Smooth muscle cell (in vitro differentiated cells): ENCODE data around the gene TRAPPC6A. TPM values are rescaled to one million over a fixed set of nuclear protein-coding genes. Genes with fewer than 3 reads are reported as not detected.

Experiments
- DNase-seq: peaks from one replicate; lab custom pipeline; 2025; ENCODE audit not compliant: unreplicated experiment; lab: John Stamatoyannopoulos, UW
- H2AFZ ChIP-seq: fragments of 200-600 bp; sonication (generic); 2 replicates; pipeline ENCODE4 v1.6.0; 2016; ENCODE audit warnings: antibody characterized with exemption, low read depth, mild to moderate bottlenecking
- H3F3A ChIP-seq: fragments of 200-600 bp; sonication (generic); 2 replicates; pipeline ENCODE4 v1.6.0; 2017; ENCODE audit warnings: antibody characterized with exemption, low read depth
- H3K27ac ChIP-seq: fragments of 200-600 bp; sonication (generic); 2 replicates; pipeline ENCODE4 v1.5.1; 2016; ENCODE audit warnings: low read depth, mild to moderate bottlenecking
- H3K27me3 ChIP-seq: fragments of 200-600 bp; sonication (generic); 2 replicates; pipeline ENCODE4 v1.6.1; 2016; ENCODE audit warnings: low read depth, mild to moderate bottlenecking
- H3K36me3 ChIP-seq: fragments of 200-600 bp; sonication (generic); 2 replicates; pipeline ENCODE4 v1.5.1; 2016; ENCODE audit warnings: low read depth
- H3K4me1 ChIP-seq: fragments of 200-600 bp; sonication (generic); 2 replicates; pipeline ENCODE4 v1.5.1; 2016; ENCODE audit warnings: low read depth
- H3K4me2 ChIP-seq: fragments of 200-600 bp; sonication (generic); 2 replicates; pipeline ENCODE4 v1.6.0; 2016; ENCODE audit warnings: mild to moderate bottlenecking
- H3K4me3 ChIP-seq: fragments of 200-600 bp; sonication (generic); 2 replicates; pipeline ENCODE4 v1.5.1; 2016; ENCODE audit warnings: mild to moderate bottlenecking
- H3K79me2 ChIP-seq: fragments of 200-600 bp; sonication (generic); 2 replicates; pipeline ENCODE4 v1.6.0; 2016; ENCODE audit warnings: low read depth, mild to moderate bottlenecking
- H3K9ac ChIP-seq: fragments of 200-600 bp; sonication (generic); 2 replicates; pipeline ENCODE4 v1.6.0; 2016; ENCODE audit warnings: low read depth
- H3K9me3 ChIP-seq: fragments of 200-600 bp; sonication (generic); replicated peaks from 2 replicates; pipeline ENCODE4 v1.5.1; 2016; ENCODE audit warnings: low read depth
- H4K20me1 ChIP-seq: fragments of 200-600 bp; sonication (generic); 2 replicates; pipeline ENCODE4 v1.6.0; 2016; ENCODE audit warnings: low read depth
- WGBS: methylation state at CpG from one replicate; pipeline ENCODE4 v1.1.7; 2016; ENCODE audit warnings: low lambda C conversion rate; 5-methylcytosine and 5-hydroxymethylcytosine counted together
- polyA plus RNA-seq: library from polyadenylated mRNA; unstranded; fragments of >200 nt; fragmentation: Nextera tagmentation; extraction: Ambion mirVana; gene quantifications from 2 replicates; pipeline ENCODE4 v1.2.1, GENCODE V29; 2016
- total RNA-seq: library from RNA; depleted of rRNA; stranded (reverse); fragments of >200 nt; gene quantifications from 2 replicates; pipeline ENCODE4 v1.2.3, GENCODE V29; 2014
- TF ChIP-seq, protein P1 (sequence below): fragments of 200-600 bp; sonication (generic); IDR thresholded peaks from 2 replicates; pipeline ENCODE4 v1.5.1; 2017; ENCODE audit warnings: borderline replicate concordance, mild to moderate bottlenecking, antibody characterized with exemption; ENCODE audit not compliant: insufficient read depth, poor library complexity, severe bottlenecking

TRAPPC6A gene
- total and polyA plus RNA-seq, 2 experiments from 2014 or later = 10.2 to 32.2 TPM

DNA sequence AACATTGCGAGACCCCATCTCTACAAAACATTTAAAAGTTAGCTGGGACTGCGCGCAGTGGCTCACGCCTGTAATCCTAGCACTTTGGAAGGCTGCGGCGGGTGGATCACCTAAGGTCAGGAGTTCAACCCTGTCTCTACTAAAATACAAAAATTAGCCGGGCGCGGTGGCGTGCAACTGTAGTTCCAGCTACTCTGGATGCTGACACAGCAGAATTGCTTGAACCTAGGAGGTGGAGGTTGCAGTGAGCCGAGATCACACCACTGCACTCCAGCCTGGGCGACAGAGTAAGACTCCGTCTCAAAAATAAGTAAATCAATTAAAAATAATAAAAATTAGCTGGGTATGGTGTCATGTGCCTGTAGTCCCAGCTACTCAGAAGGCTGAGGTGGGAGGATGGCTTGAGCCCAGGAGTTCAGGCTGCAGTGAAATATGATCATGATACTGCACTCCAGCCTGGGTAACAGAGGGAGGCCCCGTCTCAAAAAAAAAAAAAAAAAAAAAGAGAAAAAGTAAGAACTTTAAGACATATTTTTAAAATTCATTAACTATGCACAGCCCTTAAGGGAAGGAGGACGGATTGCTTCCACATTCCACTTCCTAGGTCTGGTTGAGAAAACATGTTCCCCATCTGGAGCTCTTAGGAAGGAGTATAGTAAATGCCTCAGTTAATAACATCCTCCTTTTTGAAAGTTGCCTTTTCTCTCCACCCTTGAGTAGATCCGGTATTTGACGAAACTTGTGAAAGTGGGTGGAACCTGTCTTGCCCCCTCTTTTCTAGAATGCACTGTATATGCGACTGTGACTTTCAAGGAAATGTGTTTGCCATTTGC lies 41.1 kb upstream of the TRAPPC6A start:
- TF ChIP-seq, protein P1, sequence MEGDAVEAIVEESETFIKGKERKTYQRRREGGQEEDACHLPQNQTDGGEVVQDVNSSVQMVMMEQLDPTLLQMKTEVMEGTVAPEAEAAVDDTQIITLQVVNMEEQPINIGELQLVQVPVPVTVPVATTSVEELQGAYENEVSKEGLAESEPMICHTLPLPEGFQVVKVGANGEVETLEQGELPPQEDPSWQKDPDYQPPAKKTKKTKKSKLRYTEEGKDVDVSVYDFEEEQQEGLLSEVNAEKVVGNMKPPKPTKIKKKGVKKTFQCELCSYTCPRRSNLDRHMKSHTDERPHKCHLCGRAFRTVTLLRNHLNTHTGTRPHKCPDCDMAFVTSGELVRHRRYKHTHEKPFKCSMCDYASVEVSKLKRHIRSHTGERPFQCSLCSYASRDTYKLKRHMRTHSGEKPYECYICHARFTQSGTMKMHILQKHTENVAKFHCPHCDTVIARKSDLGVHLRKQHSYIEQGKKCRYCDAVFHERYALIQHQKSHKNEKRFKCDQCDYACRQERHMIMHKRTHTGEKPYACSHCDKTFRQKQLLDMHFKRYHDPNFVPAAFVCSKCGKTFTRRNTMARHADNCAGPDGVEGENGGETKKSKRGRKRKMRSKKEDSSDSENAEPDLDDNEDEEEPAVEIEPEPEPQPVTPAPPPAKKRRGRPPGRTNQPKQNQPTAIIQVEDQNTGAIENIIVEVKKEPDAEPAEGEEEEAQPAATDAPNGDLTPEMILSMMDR = no peak
- no peak overlapping the region for H3K4me3 ChIP-seq
- H4K20me1 ChIP-seq = no peaks in the 10 kb centered on the region
- H3K4me1 ChIP-seq = no peaks in the 10 kb centered on the region
- H2AFZ ChIP-seq = no peak overlapping the region
- DNase-seq = no peak
- H3K27ac ChIP-seq = no peak overlapping the region
- H3K27me3 ChIP-seq = peaks cover 28% of the 10 kb centered on the region
- 91% methylated on average over 18 of the region's 18 CpGs for WGBS
- no peaks in the 10 kb centered on the region for H3K9me3 ChIP-seq
- H3K4me2 ChIP-seq = no peak overlapping the region
- H3K36me3 ChIP-seq = no peaks in the 10 kb centered on the region
- H3K79me2 ChIP-seq = no peaks in the 10 kb centered on the region
- H3F3A ChIP-seq = no peaks in the 10 kb centered on the region
- no peak overlapping the region for H3K9ac ChIP-seq

DNA sequence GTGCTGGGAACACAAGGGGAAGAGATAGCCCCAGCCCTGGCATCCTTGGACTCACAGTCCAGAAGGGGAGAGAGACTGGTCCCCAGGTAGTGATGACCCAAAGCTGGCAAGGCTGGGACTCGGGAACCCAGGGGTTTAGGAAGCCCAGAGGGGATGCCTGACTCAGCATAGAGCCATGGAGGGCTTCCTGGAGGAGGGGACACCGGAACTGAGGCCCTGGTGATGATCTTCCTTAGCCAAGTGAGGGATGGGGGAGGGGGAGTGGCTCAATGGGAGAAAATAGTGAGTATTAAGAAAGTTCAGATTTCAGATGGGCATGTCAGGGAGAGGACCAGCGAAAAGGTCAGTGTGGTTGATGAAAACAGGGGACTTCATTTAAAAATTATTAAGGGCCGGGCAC lies 40.4 kb upstream of the TRAPPC6A start:
- H3K4me1 ChIP-seq = no peaks in the 10 kb centered on the region
- H3K4me3 ChIP-seq = no peak overlapping the region
- H3K79me2 ChIP-seq = no peaks in the 10 kb centered on the region
- no peaks in the 10 kb centered on the region for H3F3A ChIP-seq
- 67% methylated on average over 4 of the region's 4 CpGs for WGBS
- H3K9ac ChIP-seq = no peak overlapping the region
- H3K9me3 ChIP-seq = no peaks in the 10 kb centered on the region
- no peak overlapping the region for H3K4me2 ChIP-seq
- no peak for DNase-seq
- H3K27me3 ChIP-seq = peaks cover 28% of the 10 kb centered on the region
- TF ChIP-seq, protein P1 = no peak
- H3K27ac ChIP-seq = no peak overlapping the region
- H3K36me3 ChIP-seq = no peaks in the 10 kb centered on the region
- no peak overlapping the region for H2AFZ ChIP-seq
- H4K20me1 ChIP-seq = no peaks in the 10 kb centered on the region

DNA sequence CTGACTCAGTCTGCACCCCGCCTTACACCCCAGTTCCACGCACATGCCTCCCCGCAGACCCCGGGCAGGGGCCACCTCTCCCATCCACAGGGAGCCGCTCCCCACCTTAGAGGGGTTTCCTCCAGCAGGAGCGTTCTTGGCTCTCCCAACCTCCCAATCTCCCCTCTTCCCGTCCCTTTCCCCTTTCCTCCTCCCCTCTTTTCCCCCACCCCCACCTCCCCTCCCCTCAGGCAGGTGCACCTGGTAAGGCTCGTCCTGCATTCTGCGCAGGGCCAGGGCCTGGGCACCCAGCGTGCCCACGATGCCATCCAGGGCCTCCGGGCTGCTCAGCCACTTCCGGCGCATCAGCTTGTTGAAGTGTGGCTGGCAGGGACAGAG lies 39.9 kb upstream of the TRAPPC6A start:
- H2AFZ ChIP-seq = no peak overlapping the region
- H3K79me2 ChIP-seq = no peaks in the 10 kb centered on the region
- H3K4me2 ChIP-seq = no peak overlapping the region
- no peaks in the 10 kb centered on the region for H3K4me1 ChIP-seq
- no peak for DNase-seq
- H3K36me3 ChIP-seq = no peaks in the 10 kb centered on the region
- H3F3A ChIP-seq = no peaks in the 10 kb centered on the region
- H3K27me3 ChIP-seq = peaks cover 28% of the 10 kb centered on the region
- H3K9me3 ChIP-seq = no peaks in the 10 kb centered on the region
- 65% methylated on average over 10 of the region's 14 CpGs for WGBS
- H4K20me1 ChIP-seq = no peaks in the 10 kb centered on the region
- no peak overlapping the region for H3K27ac ChIP-seq
- H3K4me3 ChIP-seq = no peak overlapping the region
- TF ChIP-seq, protein P1 = no peak
- no peak overlapping the region for H3K9ac ChIP-seq
